K562 (cell line): ENCODE measurements around the gene QKI. TPM values are rescaled to one million over a fixed set of nuclear protein-coding genes. Genes with fewer than 3 reads are reported as not detected.

ENCODE experiments used
- ATF7 ChIP-seq: fragments of 450-650 bp; IDR thresholded peaks from 2 replicates; pipeline ENCODE4 v1.7.1; 2014; ENCODE audit warnings: mild to moderate bottlenecking, moderate library complexity
- DNMT1 ChIP-seq: fragments of 450-650 bp; IDR thresholded peaks from 2 replicates; pipeline ENCODE4 v1.6.1; 2016; ENCODE audit warnings: antibody characterized with exemption, mild to moderate bottlenecking
- HEY1 ChIP-seq: fragments of 250-450 bp; sonication (Bioruptor Pico); IDR thresholded peaks from 2 replicates; pipeline ENCODE4 v1.5.0; 2020; ENCODE audit warnings: mild to moderate bottlenecking, moderate library complexity, borderline replicate concordance
- MAFG ChIP-seq: fragments of 450-650 bp; conservative IDR thresholded peaks from 2 replicates; pipeline ENCODE4 v1.6.1; 2016; ENCODE audit warnings: missing genetic modification characterization, missing compliant biosample characterization
- MAZ ChIP-seq, 2 experiments: fragments of 450-650 bp in 1 of 2; sonication (generic) in 1 of 2; formaldehyde crosslinking; IDR thresholded peaks in 1 of 2; conservative IDR thresholded peaks in 1 of 2; 2 replicates each; pipeline versions ENCODE4 v1.4.0 to v1.5.0; 2020; ENCODE audit warnings: mild to moderate bottlenecking in 1 of 2, missing genetic modification reagents in 1 of 2
- MYC ChIP-seq, 2 experiments: fragments of 250-450 bp in 1 of 2; sonication (Bioruptor Pico) in 1 of 2; IDR thresholded peaks; 2 replicates each; pipeline versions ENCODE4 v1.5.1 to v1.6.1; 2012 to 2021; ENCODE audit warnings: low read depth in 2 of 2, borderline replicate concordance in 1 of 2, improper control_type of control experiment in 1 of 2, low read length in 1 of 2, mild to moderate bottlenecking in 1 of 2, moderate library complexity in 1 of 2
- RERE ChIP-seq: sonication (generic); formaldehyde crosslinking; IDR thresholded peaks from 2 replicates; pipeline ENCODE4 v1.8.0; 2023; ENCODE audit warnings: missing genetic modification reagents, mild to moderate bottlenecking, borderline replicate concordance
- ZNF778 ChIP-seq: fragments of 450-650 bp; formaldehyde crosslinking; IDR thresholded peaks from 2 replicates; pipeline ENCODE4 v1.4.0; 2020; ENCODE audit warnings: mild to moderate bottlenecking, moderate library complexity
- polyA plus RNA-seq, 8 experiments: library from polyadenylated mRNA; depleted of rRNA in 4 of 8; stranded (reverse) in 5 of 8; unstranded in 3 of 8; fragments of >200 nt; fragmentation: Nextera tagmentation in 2 of 8; fragmentation: Illumina TruSeq in 1 of 8; extraction: Ambion mirVana in 2 of 8; extraction: Trizol in 1 of 8; gene quantifications; 2 replicates each; pipeline versions ENCODE4 v1.2.1 to v1.2.3, GENCODE V29; 2011 to 2014; ENCODE audit warnings: inconsistent platforms in 1 of 8, missing spikeins in 1 of 8
- total RNA-seq, 7 experiments: library from RNA; depleted of rRNA in 6 of 7; stranded (reverse); fragments of >200 nt in 6 of 7; fragmentation: Illumina TruSeq in 2 of 7; extraction: Trizol in 2 of 7; gene quantifications; 2 replicates each; pipeline versions ENCODE4 v1.2.1 to v1.2.3, GENCODE V29; 2011 to 2021; ENCODE audit warnings: low replicate concordance in 1 of 7
- TF ChIP-seq, protein P1 (sequence below), 2 experiments: fragments of 450-650 bp; IDR thresholded peaks; 2 replicates each; pipeline ENCODE4 v1.6.1; 2016; ENCODE audit warnings: mild to moderate bottlenecking in 2 of 2, borderline replicate concordance in 1 of 2, low read depth in 1 of 2, moderate library complexity in 1 of 2

Gene QKI
- total and polyA plus RNA-seq, 9 of the 15 experiments (the other 6 are each of a cell fraction or from before 2014, with no cell fraction given): 20.4 to 215 (median 123) TPM

- TF ChIP-seq RERE (CRISPR knock-in tag): no peak
- TF ChIP-seq MAZ (CRISPR knock-in tag; conservative IDR thresholded peaks at IDR 0.05 in 1 of 2, IDR thresholded peaks at IDR 0.05 in 1 of 2): peak; percentile 1 to 46; a peak in 1 of 4 replicates
- no peak for TF ChIP-seq ZNF778 (CRISPR knock-in tag)
- no peak for TF ChIP-seq HEY1
- no peak for TF ChIP-seq DNMT1
- TF ChIP-seq MYC (IDR thresholded peaks at IDR 0.05; ENCODE audit: low read depth, low read length): 0 out of 2 replicates have a peak, but pooled peaks have one; percentile 9
- TF ChIP-seq MYC (CRISPR knock-in tag; IDR thresholded peaks at IDR 0.05; ENCODE audit: borderline replicate concordance, low read depth): no peak
- TF ChIP-seq, protein P1, sequence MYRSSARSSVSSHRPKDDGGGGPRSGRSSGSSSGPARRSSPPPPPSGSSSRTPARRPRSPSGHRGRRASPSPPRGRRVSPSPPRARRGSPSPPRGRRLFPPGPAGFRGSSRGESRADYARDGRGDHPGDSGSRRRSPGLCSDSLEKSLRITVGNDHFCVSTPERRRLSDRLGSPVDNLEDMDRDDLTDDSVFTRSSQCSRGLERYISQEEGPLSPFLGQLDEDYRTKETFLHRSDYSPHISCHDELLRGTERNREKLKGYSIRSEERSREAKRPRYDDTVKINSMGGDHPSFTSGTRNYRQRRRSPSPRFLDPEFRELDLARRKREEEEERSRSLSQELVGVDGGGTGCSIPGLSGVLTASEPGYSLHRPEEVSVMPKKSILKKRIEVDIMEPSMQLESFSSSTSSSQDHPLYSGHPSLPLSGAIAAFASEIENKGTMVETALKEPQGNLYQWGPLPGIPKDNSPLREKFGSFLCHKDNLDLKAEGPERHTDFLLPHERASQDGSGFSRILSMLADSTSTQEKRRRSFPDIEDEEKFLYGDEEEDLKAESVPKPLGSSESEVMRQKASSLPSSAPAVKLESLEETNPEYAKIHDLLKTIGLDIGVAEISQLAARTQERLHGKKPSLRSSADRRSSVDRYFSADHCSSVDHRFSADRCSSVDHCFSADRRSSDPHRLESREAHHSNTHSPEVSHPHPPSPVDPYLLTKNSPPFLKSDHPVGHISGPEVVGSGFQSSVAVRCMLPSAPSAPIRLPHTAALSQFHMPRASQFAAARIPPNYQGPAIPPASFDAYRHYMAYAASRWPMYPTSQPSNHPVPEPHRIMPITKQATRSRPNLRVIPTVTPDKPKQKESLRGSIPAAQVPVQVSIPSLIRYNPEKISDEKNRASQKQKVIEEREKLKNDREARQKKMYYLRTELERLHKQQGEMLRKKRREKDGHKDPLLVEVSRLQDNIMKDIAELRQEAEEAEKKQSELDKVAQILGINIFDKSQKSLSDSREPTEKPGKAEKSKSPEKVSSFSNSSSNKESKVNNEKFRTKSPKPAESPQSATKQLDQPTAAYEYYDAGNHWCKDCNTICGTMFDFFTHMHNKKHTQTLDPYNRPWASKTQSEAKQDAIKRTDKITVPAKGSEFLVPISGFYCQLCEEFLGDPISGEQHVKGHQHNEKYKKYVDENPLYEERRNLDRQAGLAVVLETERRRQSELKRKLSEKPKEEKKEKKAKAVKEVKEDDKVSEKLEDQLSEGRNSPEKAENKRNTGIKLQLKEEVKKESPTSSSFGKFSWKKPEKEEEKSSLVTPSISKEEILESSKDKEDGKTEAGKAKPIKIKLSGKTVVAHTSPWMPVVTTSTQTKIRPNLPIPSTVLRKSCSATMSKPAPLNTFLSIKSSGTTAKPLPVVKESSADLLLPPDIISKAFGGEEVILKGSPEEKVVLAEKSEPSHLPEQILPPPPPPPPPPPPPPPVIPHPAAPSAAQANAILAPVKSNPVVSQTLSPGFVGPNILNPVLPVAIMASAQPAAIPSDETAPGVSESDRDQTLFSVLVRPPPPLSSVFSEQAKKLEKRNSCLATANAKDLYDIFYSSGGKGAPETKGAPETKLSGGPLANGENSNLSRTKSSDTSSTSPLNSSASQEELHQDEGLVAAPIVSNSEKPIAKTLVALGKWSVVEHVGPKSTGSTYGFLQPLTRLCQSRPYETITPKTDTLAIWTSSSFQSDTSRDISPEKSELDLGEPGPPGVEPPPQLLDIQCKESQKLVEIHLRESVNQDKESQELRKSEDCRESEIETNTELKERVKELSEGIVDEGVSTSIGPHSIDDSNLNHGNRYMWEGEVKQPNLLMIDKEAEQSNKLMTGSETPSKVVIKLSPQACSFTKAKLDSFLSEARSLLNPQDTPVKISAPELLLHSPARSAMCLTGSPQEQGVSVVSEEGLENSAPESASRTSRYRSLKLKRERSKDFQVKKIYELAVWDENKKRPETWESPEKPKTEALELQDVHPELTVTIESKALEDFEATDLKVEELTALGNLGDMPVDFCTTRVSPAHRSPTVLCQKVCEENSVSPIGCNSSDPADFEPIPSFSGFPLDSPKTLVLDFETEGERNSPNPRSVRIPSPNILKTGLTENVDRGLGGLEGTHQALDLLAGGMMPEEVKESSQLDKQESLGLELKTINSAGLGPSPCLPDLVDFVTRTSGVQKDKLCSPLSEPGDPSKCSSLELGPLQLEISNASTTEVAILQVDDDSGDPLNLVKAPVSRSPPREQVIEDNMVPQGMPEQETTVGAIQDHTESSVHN (IDR thresholded peaks at IDR 0.05; ENCODE audit: borderline replicate concordance in 1 of 2, low read depth in 1 of 2): no peak
- no peak for TF ChIP-seq ATF7
- no peak for TF ChIP-seq MAFG (tag)
Measured at GRCh38 chr6:163415620-163416556, 1.4 kb downstream of the QKI start (continued).
